ENCODE results near the gene PTCD3.

The PTCD3 gene

DNA sequence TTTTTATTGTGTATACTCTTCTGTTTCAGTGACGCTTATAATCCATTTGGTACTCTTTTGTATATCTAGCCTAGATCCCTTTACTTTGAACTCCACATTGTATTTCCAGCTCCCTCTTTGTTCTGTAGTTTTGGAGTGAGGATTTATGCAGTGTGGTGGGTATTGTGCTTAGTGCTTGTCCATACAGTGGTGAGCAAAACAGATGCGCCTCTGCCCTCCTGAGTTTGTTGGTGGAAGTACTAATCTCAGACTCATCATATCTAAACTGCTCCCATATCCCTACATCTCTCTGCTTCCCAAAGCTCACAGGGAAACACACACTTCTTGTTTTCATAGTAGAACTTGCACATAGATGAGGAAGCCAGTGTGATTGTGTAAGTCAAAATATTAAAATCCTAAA lies 12.1 kb downstream of the PTCD3 start:
- DNase-seq (ENCODE audit: low spot score in 2 of 2) (no peak), ATAC-seq (no peak)
- peaks cover 13% of the 10 kb centered on the region for H3K4me1 Mint-ChIP-seq
- peaks cover 100% of the 10 kb centered on the region for H3K36me3 Mint-ChIP-seq
- H3K27ac Mint-ChIP-seq: no peak overlapping the region
- H3K9me3 Mint-ChIP-seq: no peaks in the 10 kb centered on the region
- H3K4me3 Mint-ChIP-seq: no peak overlapping the region

DNA sequence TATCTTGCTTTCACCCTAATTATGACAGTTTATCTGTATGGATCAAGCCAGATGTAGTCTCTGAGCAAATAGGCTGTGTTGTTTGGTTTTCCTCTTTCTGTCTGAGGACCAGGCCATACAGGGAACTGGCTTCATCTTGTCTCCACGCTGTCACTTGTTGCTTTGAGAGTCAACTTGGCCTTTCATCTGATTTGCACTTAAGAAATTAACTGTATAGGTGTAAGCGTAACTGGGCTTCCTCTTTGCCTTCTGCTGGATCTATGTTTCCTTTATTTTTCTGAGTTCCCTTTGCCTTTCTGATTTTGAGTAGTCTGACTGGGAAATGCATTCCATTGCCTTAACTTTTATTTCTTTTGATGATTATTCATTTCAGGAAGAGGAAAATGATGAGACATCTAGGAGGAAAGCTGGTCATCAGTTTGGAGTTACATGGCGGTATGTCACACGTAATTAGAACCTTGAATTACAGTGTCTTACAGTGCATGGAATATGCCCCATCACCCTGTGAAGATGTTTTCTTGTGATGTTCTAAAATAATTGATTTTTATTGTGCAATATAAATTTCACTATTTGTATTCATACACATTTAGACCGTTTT lies 17.4 kb downstream of the PTCD3 start:
- no peak for DNase-seq (ENCODE audit: low spot score in 2 of 2)
- Mint-ChIP-seq H3K27ac (peak overlapping the region; percentile 20), H3K9me3 (no peaks in the 10 kb centered on the region), H3K4me1 (no peaks in the 10 kb centered on the region), H3K36me3 (peaks cover 100% of the 10 kb centered on the region), H3K4me3 (no peak overlapping the region)
- no peak for ATAC-seq

DNA sequence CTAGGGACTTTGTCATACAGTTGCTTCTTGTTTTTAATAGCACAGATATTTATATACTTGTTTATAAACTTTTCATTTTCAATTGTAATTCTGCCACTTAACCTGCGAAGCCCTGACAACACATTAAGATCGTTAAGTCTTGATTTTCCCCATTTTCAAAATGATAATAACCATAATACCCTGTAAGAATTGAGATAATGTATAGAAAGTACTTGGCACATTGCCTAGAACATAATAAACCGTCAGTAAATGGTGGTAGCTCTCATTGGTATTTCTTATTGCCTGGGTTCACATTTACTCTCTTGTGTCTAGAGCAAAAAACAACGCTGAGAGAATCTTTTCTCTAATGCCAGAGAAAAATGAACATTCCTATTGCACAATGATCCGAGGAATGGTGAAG lies 18.6 kb downstream of the PTCD3 start:
- DNase-seq (ENCODE audit: low spot score in 2 of 2) (no peak), ATAC-seq (no peak)
- Mint-ChIP-seq H3K27ac (no peak overlapping the region), H3K4me1 (no peaks in the 10 kb centered on the region), H3K36me3 (peaks cover 100% of the 10 kb centered on the region), H3K4me3 (no peak overlapping the region), H3K9me3 (no peaks in the 10 kb centered on the region)

DNA sequence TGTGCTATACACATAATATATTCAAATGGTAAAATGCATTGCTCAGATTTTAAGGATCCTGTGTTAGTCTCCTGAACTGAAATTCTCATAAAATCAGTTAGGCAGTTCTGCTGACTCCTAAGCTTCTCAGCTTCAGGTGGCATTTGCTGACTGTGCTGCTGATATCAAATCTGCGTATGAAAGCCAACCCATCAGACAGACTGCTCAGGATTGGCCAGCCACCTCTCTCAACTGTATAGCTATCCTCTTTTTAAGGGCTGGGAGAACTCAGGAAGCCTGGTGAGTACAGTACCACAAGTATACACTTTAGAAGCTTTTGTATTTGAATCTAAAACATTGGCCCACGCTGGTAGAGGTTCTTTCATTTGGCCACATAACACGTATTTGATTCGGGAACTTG lies 28.7 kb downstream of the PTCD3 start:
- no peak for DNase-seq (ENCODE audit: low spot score in 2 of 2)
- no peak overlapping the region for H3K4me3 Mint-ChIP-seq
- peaks cover 3% of the 10 kb centered on the region for H3K9me3 Mint-ChIP-seq
- H3K27ac Mint-ChIP-seq: no peak overlapping the region
- H3K4me1 Mint-ChIP-seq: peaks cover 12% of the 10 kb centered on the region
- peaks cover 100% of the 10 kb centered on the region for H3K36me3 Mint-ChIP-seq
- no peak for ATAC-seq

DNA sequence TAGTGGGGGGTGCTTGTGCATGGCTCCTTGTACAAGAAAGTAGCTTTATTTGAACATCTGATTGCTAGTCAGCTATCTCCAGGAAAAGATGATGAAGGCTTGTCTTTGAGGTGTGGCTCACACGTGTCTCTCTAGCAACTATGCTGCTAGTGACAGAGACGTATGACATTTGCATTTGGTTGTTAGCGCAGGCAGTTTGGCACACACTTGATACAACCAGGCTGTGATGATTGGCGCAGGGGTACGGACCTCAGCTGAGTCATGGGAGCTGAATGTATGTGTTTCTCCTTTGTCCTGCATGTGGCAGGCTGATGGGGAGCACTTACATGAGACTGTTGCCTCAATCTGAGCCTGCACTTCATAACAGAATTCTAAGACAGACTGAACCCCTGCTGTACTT lies 29.6 kb downstream of the PTCD3 start:
- no peak overlapping the region for H3K4me3 Mint-ChIP-seq
- H3K4me1 Mint-ChIP-seq: peaks cover 14% of the 10 kb centered on the region
- peak overlapping the region; percentile 52 for H3K27ac Mint-ChIP-seq
- ATAC-seq (no peak), DNase-seq (ENCODE audit: low spot score in 2 of 2) (no peak)
- H3K36me3 Mint-ChIP-seq: peaks cover 100% of the 10 kb centered on the region
- peaks cover 3% of the 10 kb centered on the region for H3K9me3 Mint-ChIP-seq

DNA sequence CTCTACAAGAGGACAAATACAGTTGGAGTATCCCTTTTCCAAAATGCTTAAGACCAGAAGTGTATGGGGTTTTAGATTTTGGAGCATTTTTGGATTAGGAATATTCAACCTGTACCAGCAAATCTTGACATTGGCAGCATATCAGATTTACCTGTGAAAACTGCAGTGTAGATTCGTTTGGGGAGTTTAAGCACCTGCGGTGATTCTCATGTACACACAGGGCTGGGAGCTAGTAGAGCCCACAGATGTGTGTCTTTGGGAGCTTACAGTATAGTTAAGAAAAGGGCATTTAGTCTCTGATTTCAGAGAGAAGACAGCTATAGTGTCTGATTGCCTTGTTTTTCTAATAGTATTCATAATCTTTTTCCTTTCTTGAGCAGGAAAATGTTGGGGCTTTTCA lies 30.1 kb downstream of the PTCD3 start:
- peaks cover 14% of the 10 kb centered on the region for H3K4me1 Mint-ChIP-seq
- ATAC-seq (no peak), DNase-seq (ENCODE audit: low spot score in 2 of 2) (no peak)
- peaks cover 3% of the 10 kb centered on the region for H3K9me3 Mint-ChIP-seq
- peaks cover 100% of the 10 kb centered on the region for H3K36me3 Mint-ChIP-seq
- H3K27ac Mint-ChIP-seq: peak overlapping the region; percentile 52
- no peak overlapping the region for H3K4me3 Mint-ChIP-seq

DNA sequence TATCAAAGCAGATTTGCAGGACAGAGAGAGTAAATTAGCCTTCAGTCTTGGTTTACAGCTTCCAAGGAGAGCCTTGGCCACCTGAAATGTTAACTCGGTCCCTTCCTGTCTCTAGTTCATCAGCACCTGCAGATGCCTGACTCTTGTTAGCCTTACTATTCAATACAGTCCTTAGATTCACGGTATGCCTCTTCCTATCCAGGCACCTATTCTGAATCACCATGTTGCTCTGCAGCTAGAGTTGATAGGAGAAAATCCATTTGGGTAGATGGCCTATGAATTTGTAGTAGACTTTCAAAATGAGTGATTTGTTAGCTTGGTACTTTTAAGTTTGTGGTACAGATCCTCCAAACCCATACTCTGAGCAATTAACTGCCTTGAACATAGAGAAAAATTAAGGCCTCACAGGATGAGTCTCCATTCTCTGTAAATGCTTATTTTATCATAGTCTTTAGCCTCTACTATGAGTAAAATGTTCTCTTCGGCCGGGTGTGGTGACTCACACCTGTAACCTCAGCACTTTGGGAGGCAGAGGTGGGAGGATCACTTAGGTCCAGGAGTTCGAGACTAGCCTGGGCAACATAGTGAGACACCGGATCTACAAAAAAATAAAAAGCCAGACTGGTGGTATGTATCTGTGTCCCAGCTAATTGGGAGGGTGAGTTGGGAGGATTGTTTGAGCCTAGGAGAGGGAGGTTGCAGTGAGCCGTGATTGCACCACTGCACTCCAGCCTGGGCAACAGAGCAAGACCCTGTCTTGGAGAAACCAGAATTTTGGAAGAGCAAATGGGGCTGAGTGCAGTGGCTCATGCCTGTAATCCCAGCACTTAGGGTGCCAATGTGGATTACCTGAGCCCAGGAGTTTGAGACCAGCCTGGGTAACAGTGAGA lies 32.9 kb downstream of the PTCD3 start:
- Mint-ChIP-seq H3K27ac (peak overlapping the region; percentile 96), H3K9me3 (peaks cover 3% of the 10 kb centered on the region), H3K4me3 (peak overlapping the region; percentile 52), H3K36me3 (peaks cover 100% of the 10 kb centered on the region), H3K4me1 (peaks cover 14% of the 10 kb centered on the region)
- DNase-seq (ENCODE audit: low spot score in 2 of 2): no peak
- peak; percentile 85 for ATAC-seq

DNA sequence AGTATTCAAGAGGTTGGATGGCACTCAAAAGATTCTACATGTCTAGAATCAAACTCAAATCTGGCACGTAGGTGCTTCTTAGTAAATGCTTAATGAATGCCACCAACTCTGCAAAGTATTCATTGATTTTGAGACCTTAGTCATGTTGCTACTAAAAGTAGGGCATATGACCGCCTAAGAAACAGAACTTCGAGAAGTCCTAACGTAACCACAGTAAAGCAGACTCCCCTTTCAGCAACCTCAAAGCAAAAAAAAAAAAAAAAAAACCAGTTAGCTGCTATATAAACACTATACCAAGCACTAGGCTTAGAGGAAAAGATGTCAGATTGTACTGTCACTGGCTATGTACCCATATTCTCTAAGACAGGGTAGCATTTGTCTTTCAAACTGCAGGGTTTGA lies 33.9 kb downstream of the PTCD3 start:
- H3K27ac Mint-ChIP-seq: peak overlapping the region; percentile 96
- peak; percentile 82 for ATAC-seq
- DNase-seq (ENCODE audit: low spot score in 2 of 2): no peak
- H3K36me3 Mint-ChIP-seq: peaks cover 100% of the 10 kb centered on the region
- H3K4me1 Mint-ChIP-seq: peaks cover 14% of the 10 kb centered on the region
- H3K4me3 Mint-ChIP-seq: no peak overlapping the region
- H3K9me3 Mint-ChIP-seq: peaks cover 3% of the 10 kb centered on the region

DNA sequence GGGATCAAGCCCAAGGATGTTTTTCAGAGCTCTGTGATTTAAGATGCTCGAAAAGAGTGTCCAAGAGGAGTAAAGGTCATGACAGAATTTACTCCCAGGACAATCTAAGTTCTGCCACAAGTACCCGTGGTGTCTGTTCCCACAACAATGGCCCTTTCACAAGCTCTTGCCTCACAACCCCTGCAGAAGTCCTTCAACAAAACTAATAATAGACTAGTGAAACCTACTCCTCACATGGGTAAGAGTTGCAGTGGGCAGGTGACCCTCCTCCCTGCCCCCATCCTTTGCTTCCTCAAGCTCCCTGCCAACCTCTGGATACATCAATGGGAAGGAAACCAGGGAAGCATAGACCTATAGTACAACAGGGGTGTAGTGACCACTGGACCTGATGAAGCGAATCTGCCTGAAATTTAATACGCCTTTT lies 34.9 kb downstream of the PTCD3 start:
- ATAC-seq: no peak
- peak overlapping the region; percentile 96 for H3K27ac Mint-ChIP-seq
- peaks cover 100% of the 10 kb centered on the region for H3K36me3 Mint-ChIP-seq
- peaks cover 14% of the 10 kb centered on the region for H3K4me1 Mint-ChIP-seq
- DNase-seq (ENCODE audit: low spot score in 2 of 2): no peak
- no peak overlapping the region for H3K4me3 Mint-ChIP-seq
- H3K9me3 Mint-ChIP-seq: peaks cover 3% of the 10 kb centered on the region

DNA sequence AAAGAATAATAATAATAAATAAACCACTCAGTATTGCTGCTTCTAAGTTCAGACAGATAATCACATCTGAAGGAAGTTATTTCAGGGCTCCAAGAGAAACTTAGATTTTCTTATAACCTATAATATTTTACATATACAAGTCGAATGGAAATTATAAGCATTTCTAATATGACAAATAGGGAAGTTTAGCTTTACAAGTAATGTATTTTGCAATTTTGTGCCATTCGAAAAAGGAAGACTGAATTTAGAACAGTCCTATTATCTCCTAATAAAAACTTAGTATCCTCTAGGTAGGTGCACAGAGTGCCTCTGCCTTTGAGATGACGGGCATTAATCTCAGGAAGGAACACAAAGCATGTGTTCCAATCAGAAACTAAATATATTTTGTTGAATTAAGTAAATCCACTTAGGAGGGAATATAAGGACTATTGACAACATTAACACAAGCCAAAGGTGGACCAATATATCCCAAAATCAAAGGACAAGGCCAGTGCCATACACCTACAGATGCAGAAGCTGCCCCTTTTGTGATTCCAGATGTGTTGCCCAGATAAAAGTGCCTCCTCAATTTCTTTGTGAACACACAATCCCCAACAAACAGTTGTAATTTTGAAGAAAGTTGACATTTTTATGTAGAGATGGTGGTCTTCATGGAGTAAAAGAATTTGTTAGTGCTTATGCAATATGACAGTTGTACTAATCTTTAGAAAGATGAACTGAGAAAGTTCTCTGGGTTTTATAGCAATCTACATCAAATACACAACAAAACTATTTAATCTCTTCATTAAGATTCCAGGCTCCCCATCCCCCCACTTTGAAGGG lies 36.6 kb downstream of the PTCD3 start:
- DNase-seq (ENCODE audit: low spot score in 2 of 2): no peak
- H3K36me3 Mint-ChIP-seq: peaks cover 100% of the 10 kb centered on the region
- H3K9me3 Mint-ChIP-seq: peaks cover 3% of the 10 kb centered on the region
- no peak for ATAC-seq
- peaks cover 14% of the 10 kb centered on the region for H3K4me1 Mint-ChIP-seq
- H3K4me3 Mint-ChIP-seq: no peak overlapping the region
- peak overlapping the region; percentile 82 for H3K27ac Mint-ChIP-seq

DNA sequence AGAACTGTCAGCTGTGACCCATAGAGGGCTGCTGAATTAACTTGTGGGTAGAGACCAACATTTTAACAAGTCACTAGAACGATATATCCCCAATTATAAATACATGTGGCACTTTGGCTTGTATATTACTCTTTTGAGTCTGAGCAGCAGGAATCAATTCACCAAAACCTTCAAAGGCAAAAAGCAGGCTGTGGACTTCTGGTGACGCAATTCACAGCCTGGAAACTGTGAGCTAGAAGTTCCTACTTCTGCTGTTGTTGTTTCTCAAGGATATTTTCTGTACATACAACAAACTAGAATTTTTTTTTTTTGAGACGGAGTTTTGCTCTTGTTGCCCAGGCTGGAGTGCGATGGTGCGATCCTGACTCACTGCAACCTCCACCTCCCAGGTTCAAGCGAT lies 37.3 kb downstream of the PTCD3 start:
- Mint-ChIP-seq H3K4me3 (no peak overlapping the region), H3K27ac (peak overlapping the region; percentile 82), H3K4me1 (peaks cover 14% of the 10 kb centered on the region), H3K36me3 (peaks cover 100% of the 10 kb centered on the region), H3K9me3 (peaks cover 3% of the 10 kb centered on the region)
- DNase-seq (ENCODE audit: low spot score in 2 of 2) (no peak), ATAC-seq (no peak)

DNA sequence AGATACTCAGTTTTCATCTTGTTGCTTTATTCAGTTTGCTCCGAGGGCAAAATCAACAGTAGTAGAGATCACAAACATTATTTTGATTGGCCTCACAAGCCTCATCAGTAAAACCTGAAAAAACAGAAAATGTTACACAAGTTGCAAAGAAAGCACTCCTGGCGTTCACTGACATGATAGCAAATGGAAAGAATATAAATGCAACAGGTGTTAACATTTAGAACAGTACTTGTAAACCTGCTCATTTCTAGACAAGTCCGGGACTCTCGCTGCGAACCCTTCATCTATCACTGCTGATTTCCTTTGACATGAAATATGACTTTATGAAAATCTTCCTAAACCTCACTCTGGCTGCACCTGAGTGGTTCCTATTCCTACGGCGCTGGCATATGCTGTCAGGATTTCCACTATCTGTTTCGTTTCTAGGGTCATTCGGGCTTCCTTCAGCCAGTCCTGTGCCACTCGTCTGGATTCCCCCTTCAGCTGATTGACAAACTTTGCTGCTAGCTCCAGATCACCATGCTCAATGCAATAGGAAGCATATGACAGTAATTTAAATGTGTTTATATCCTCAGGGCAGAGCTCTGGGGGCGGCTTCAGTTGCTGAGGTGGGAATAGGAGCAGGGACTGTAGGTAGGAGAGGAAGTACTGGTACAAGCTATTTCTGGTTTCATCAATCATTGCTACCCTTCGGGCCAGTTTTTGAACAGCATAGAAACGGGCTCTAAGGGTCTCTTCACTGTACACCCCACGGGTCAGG lies 38.1 kb downstream of the PTCD3 start:
- Mint-ChIP-seq H3K4me3 (no peak overlapping the region), H3K4me1 (peaks cover 8% of the 10 kb centered on the region), H3K36me3 (peaks cover 100% of the 10 kb centered on the region), H3K9me3 (peaks cover 2% of the 10 kb centered on the region), H3K27ac (peak overlapping the region; percentile 82)
- DNase-seq (ENCODE audit: low spot score in 2 of 2) (no peak), ATAC-seq (no peak)

DNA sequence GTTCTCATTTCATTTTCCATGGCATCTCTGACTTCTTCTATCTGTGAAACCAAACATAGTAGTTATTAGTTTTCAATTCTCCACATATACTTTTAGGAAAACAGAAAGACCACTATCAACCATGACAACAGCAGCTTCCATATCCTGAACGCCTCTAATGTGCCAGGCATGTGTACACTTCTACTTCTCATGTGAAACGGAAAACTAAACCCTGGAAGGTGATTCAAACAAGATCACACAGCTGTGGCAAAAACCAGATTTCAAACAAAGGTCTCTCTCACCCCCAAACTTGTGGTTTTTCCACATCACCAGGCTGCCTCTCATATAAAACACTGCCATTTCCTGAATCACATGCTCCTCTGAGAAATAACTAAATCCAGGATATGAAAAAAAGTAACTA lies 41.8 kb downstream of the PTCD3 start:
- Mint-ChIP-seq H3K4me3 (no peak overlapping the region), H3K9me3 (no peaks in the 10 kb centered on the region), H3K4me1 (peaks cover 3% of the 10 kb centered on the region), H3K27ac (peak overlapping the region; percentile 5), H3K36me3 (peaks cover 100% of the 10 kb centered on the region)
- no peak for ATAC-seq
- no peak for DNase-seq (ENCODE audit: low spot score in 2 of 2)

DNA sequence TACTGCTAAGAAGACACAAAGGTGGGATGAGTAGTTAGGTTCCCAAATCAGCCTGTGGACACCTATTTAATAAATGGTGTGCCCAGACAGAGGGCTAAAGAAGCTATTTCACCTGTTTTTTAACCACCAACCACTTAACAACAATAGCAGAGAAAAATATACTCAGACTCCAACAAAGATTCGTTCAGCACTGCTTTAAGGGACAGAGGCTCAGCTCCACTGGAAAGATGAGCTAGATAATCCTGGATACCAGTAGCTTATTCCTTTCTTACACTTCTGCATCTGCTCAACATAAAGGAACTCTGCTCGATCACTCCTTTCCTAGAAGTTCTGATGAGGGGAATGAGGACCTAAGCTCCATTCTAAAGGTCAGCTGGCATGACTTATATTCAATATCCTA lies 44.5 kb downstream of the PTCD3 start:
- no peak for DNase-seq (ENCODE audit: low spot score in 2 of 2)
- no peaks in the 10 kb centered on the region for H3K9me3 Mint-ChIP-seq
- H3K27ac Mint-ChIP-seq: peak overlapping the region; percentile 5
- no peak overlapping the region for H3K4me3 Mint-ChIP-seq
- ATAC-seq: no peak
- H3K4me1 Mint-ChIP-seq: peaks cover 7% of the 10 kb centered on the region
- H3K36me3 Mint-ChIP-seq: peaks cover 100% of the 10 kb centered on the region
